Mesendoderm (in vitro differentiated cells): ENCODE measurements around the gene VTI1A.

Experiments used
- DNase-seq: peaks from one replicate; pipeline ENCODE4 v3.0.0; 2013
- H2AK5ac ChIP-seq: 2 replicates; pipeline ENCODE4 v1.6.1; 2013; ENCODE audit warnings: low read length, inconsistent platforms
- H2BK120ac ChIP-seq: 2 replicates; pipeline ENCODE4 v1.6.1; 2013; ENCODE audit warnings: low read depth, mild to moderate bottlenecking, low read length, moderate library complexity, mixed read lengths
- H2BK15ac ChIP-seq: replicated peaks from 2 replicates; pipeline ENCODE4 v1.6.1; 2013; ENCODE audit warnings: low read depth, mild to moderate bottlenecking, moderate library complexity
- H2BK5ac ChIP-seq: 2 replicates; pipeline ENCODE4 v1.6.1; 2013; ENCODE audit warnings: low read length, inconsistent platforms
- H3K18ac ChIP-seq: 2 replicates; pipeline ENCODE4 v1.6.1; 2013; ENCODE audit warnings: mild to moderate bottlenecking, low read length, mixed read lengths
- H3K23ac ChIP-seq: one replicate; pipeline ENCODE4 v1.6.1; 2013; ENCODE audit warnings: low read length
- H3K27ac ChIP-seq: 2 replicates; pipeline ENCODE4 v1.5.1; 2013; ENCODE audit warnings: low read depth, mild to moderate bottlenecking, inconsistent platforms, low read length, moderate library complexity
- H3K27me3 ChIP-seq: 2 replicates; pipeline ENCODE4 v1.6.1; 2013; ENCODE audit warnings: low read length, control low read depth, mild to moderate bottlenecking, inconsistent platforms; ENCODE audit not compliant: insufficient read depth, poor library complexity
- H3K36me3 ChIP-seq: 2 replicates; pipeline ENCODE4 v1.6.1; 2013; ENCODE audit warnings: low read length, inconsistent platforms; ENCODE audit not compliant: control insufficient read depth, insufficient read depth
- H3K4ac ChIP-seq: one replicate; pipeline ENCODE4 v1.6.1; 2013; ENCODE audit warnings: low read depth, mild to moderate bottlenecking, low read length, moderate library complexity
- H3K4me1 ChIP-seq: 2 replicates; pipeline ENCODE4 v1.6.1; 2013; ENCODE audit warnings: low read depth, low read length, inconsistent platforms; ENCODE audit not compliant: control insufficient read depth
- H3K4me2 ChIP-seq: 2 replicates; pipeline ENCODE4 v1.6.1; 2013; ENCODE audit warnings: low read length
- H3K4me3 ChIP-seq: 2 replicates; pipeline ENCODE4 v1.5.1; 2013; ENCODE audit warnings: mild to moderate bottlenecking, low read length
- H3K56ac ChIP-seq: one replicate; pipeline ENCODE4 v1.6.1; 2013; ENCODE audit warnings: low read length
- H3K79me1 ChIP-seq: 2 replicates; pipeline ENCODE4 v1.6.1; 2013; ENCODE audit warnings: low read length, inconsistent platforms
- H3K79me2 ChIP-seq: 2 replicates; pipeline ENCODE4 v1.6.1; 2013; ENCODE audit warnings: mild to moderate bottlenecking, low read length; ENCODE audit not compliant: control insufficient read depth, insufficient read depth
- H3K9ac ChIP-seq: 2 replicates; pipeline ENCODE4 v1.6.1; 2013; ENCODE audit warnings: low read length, inconsistent platforms
- H4K5ac ChIP-seq: one replicate; pipeline ENCODE4 v1.6.1; 2013; ENCODE audit warnings: low read length
- H4K8ac ChIP-seq: one replicate; pipeline ENCODE4 v1.6.1; 2013; ENCODE audit warnings: low read depth, mild to moderate bottlenecking, control low read depth, low read length, moderate library complexity
- WGBS: extraction: QIAGEN DNeasy Blood & Tissue Kit; methylation state at CpG from one replicate; pipeline ENCODE4 v1.1.7; 2013; ENCODE audit warnings: low lambda C conversion rate, missing lambda C conversion rate; ENCODE audit not compliant: insufficient coverage; ENCODE audit errors: extremely low coverage; 5-methylcytosine and 5-hydroxymethylcytosine counted together

VTI1A gene

DNA sequence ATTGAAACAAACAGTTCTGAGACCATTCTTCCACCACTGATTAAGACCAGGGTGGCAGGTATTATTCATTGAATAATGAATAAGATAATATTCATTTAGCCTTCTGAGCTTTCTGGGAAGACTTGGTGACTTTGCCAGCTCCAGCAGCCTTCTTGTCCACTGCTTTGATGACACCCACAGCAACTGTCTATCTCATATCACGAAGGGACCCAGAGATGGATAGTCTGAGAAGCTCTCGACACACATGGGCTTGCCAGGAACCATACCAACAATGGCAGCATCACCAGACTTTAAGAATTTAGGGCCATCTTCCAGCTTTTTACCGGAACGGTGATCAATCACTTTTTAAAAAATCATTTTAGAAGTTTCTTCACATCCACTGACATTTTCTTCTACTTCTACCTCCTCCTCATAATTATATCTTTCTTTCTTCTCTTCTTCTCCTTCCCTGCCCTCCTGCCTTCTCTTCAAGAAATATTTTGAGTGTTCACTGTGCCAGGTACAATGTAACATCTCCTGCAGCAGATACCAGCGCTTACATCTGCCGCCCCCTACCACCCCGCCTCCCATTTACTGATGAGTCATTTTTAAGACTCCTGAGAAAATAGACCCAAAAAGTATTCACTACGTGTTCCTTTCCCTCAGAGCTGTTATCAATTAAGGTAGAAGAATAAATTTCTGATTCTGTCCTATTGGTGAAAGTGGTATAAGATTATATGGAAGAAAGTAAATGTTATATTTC lies 101.7 kb downstream of the VTI1A start:
- no peaks in the 10 kb centered on the region for H3K27me3 ChIP-seq
- H4K8ac ChIP-seq = no peak overlapping the region
- H3K4me2 ChIP-seq = no peak overlapping the region
- no peak overlapping the region for H3K23ac ChIP-seq
- no peaks in the 10 kb centered on the region for H3K36me3 ChIP-seq
- H3K4me3 ChIP-seq = no peak overlapping the region
- no peak overlapping the region for H3K9ac ChIP-seq
- no peak overlapping the region for H2BK15ac ChIP-seq
- H3K56ac ChIP-seq = no peak overlapping the region
- no CpG with 5 or more reads among the region's 8 CpGs for WGBS
- no peak overlapping the region for H2BK5ac ChIP-seq
- no peak overlapping the region for H3K27ac ChIP-seq
- H4K5ac ChIP-seq = no peak overlapping the region
- no peak for DNase-seq
- H2BK120ac ChIP-seq = no peak overlapping the region
- no peaks in the 10 kb centered on the region for H3K79me1 ChIP-seq
- no peaks in the 10 kb centered on the region for H3K4me1 ChIP-seq
- H3K4ac ChIP-seq = no peak overlapping the region
- no peak overlapping the region for H2AK5ac ChIP-seq
- H3K79me2 ChIP-seq = no peaks in the 10 kb centered on the region
- H3K18ac ChIP-seq = no peak overlapping the region

DNA sequence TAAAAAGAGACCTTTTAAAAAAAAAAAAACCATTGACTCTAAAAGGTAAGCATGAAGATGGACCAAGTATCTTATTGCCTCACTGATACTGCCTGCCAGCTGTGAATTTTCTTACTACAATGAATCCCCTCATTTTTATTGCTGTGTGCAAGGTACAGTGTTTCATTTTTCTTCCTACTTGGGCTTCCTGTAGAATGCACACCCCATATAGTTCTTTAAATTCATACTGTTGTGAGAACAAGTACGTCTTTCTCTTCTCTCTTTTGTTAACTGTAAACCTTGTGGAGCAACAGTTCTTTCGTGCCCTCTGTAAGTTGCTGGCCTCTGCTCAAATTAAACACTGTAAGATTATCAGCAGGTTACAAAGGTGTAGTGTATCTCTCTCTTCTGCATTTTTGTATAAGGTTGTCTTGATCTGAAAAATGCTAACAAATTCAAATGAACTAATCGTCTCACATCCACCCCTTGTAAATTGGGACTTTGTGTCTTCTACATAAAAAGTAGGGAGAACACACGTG lies 105.6 kb downstream of the VTI1A start:
- Histone ChIP-seq H3K36me3 (no peaks in the 10 kb centered on the region), H3K4me2 (no peak overlapping the region), H2BK15ac (no peak overlapping the region), H3K79me1 (no peaks in the 10 kb centered on the region), H4K8ac (no peak overlapping the region), H3K27ac (no peak overlapping the region), H3K4me3 (no peak overlapping the region), H3K56ac (no peak overlapping the region), H2BK120ac (no peak overlapping the region), H3K18ac (no peak overlapping the region), H3K23ac (no peak overlapping the region), H3K4ac (no peak overlapping the region), H3K4me1 (no peaks in the 10 kb centered on the region), H3K27me3 (no peaks in the 10 kb centered on the region), H2BK5ac (no peak overlapping the region), H2AK5ac (no peak overlapping the region), H3K9ac (no peak overlapping the region), H3K79me2 (no peaks in the 10 kb centered on the region), H4K5ac (no peak overlapping the region)
- no peak for DNase-seq
- WGBS = no CpG with 5 or more reads among the region's 4 CpGs

DNA sequence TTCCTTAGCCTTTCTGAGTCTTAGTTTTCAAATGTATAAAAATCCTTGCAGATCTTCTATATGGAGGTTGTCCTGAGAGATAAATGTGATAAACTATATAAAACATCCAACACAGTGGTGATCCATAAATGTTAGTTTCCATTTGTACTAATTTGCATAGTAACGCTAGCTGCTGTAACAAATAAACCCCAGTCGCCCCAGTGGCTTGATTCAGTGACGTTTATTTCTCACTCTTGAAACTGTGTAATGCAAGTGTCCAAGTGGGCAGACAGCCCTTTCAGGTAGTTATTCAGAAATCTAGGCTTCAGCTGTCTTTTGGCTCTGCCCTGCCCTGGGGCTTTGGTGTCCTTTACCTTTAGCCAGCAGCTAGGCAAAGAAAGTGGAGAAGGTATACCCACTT lies 106.3 kb downstream of the VTI1A start:
- Histone ChIP-seq H4K8ac (no peak overlapping the region), H3K4me1 (no peaks in the 10 kb centered on the region), H2BK5ac (no peak overlapping the region), H3K23ac (no peak overlapping the region), H3K4ac (no peak overlapping the region), H3K4me2 (no peak overlapping the region), H3K79me2 (no peaks in the 10 kb centered on the region), H3K4me3 (no peak overlapping the region), H4K5ac (no peak overlapping the region), H2AK5ac (no peak overlapping the region), H3K56ac (no peak overlapping the region), H3K27me3 (no peaks in the 10 kb centered on the region), H3K9ac (no peak overlapping the region), H3K27ac (no peak overlapping the region), H3K18ac (no peak overlapping the region), H3K36me3 (no peaks in the 10 kb centered on the region), H3K79me1 (no peaks in the 10 kb centered on the region), H2BK120ac (no peak overlapping the region), H2BK15ac (no peak overlapping the region)
- no CpG with 5 or more reads among the region's 3 CpGs for WGBS
- DNase-seq = no peak

DNA sequence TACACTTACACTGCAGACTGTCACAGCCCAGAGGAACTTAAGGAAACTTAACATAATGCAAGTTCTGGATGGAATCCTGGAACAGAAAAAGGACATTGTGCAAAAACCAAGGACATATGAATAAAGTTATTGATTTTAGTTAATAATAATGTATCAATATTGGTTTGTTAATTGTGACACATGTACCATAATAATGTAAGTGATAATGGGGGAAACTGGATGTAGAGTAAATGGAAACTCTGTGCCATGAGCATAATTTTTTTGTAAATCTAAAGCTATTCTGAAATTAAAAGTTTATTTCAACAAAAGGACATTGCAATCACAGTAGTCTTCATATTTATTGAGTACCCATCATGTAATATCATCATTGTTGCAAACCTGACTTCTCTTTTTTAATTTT lies 107.2 kb downstream of the VTI1A start:
- Histone ChIP-seq H3K9ac (no peak overlapping the region), H4K5ac (no peak overlapping the region), H3K79me1 (no peaks in the 10 kb centered on the region), H2BK120ac (no peak overlapping the region), H3K56ac (no peak overlapping the region), H3K4me2 (no peak overlapping the region), H3K23ac (no peak overlapping the region), H2BK5ac (no peak overlapping the region), H3K4ac (no peak overlapping the region), H2AK5ac (no peak overlapping the region), H3K79me2 (no peaks in the 10 kb centered on the region), H3K18ac (no peak overlapping the region), H3K4me1 (no peaks in the 10 kb centered on the region), H3K27ac (no peak overlapping the region), H2BK15ac (no peak overlapping the region), H3K4me3 (no peak overlapping the region), H4K8ac (no peak overlapping the region), H3K27me3 (no peaks in the 10 kb centered on the region), H3K36me3 (no peaks in the 10 kb centered on the region)
- DNase-seq = no peak

DNA sequence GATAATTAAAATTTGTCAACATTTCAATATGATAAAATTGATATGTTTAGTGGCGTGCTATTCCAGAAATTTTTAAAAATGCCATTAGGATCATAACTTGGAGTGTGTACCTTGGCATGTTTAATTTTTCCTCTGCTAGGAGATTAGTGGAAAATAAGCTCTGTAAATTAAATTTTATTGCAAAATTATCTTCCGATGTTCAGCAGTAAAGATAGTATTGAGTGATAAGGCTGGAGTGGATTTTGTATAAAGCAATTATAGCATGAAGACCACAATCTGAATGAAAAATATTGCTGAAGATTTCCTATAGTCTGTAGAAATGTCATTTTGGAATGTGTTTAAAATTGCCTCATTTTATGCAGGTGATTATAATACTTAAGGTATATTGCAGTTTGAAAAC lies 110.2 kb downstream of the VTI1A start:
- Histone ChIP-seq H3K9ac (no peak overlapping the region), H3K4me2 (no peak overlapping the region), H3K18ac (no peak overlapping the region), H2BK15ac (no peak overlapping the region), H3K4me3 (no peak overlapping the region), H3K4ac (no peak overlapping the region), H3K27me3 (no peaks in the 10 kb centered on the region), H3K27ac (no peak overlapping the region), H3K56ac (no peak overlapping the region), H2BK5ac (no peak overlapping the region), H3K79me2 (no peaks in the 10 kb centered on the region), H2AK5ac (no peak overlapping the region), H3K36me3 (no peaks in the 10 kb centered on the region), H3K23ac (no peak overlapping the region), H4K5ac (no peak overlapping the region), H3K4me1 (no peaks in the 10 kb centered on the region), H4K8ac (no peak overlapping the region), H3K79me1 (no peaks in the 10 kb centered on the region), H2BK120ac (no peak overlapping the region)
- no CpG with 5 or more reads among the region's 2 CpGs for WGBS
- no peak for DNase-seq
